Nephron (organoid): Measurements from ENCODE around the gene MAPKBP1.

Source experiments
- H3K27ac Mint-ChIP-seq, 3 experiments: 2 replicates each; pipeline ENCODE4 v1.8.0; 2020; ENCODE audit warnings: mixed read lengths in 3 of 3, mild to moderate bottlenecking in 2 of 3, moderate library complexity in 1 of 3
- H3K27me3 Mint-ChIP-seq: 2 replicates; pipeline ENCODE4 v1.8.0; 2021; ENCODE audit warnings: low read depth, mild to moderate bottlenecking, moderate library complexity, mixed read lengths
- H3K36me3 Mint-ChIP-seq: 2 replicates; pipeline ENCODE4 v1.8.0; 2020; ENCODE audit warnings: low read depth, mixed read lengths
- H3K4me1 Mint-ChIP-seq: 2 replicates; pipeline ENCODE4 v1.8.0; 2020; ENCODE audit warnings: mixed read lengths
- H3K4me3 Mint-ChIP-seq, 3 experiments: 2 replicates each; pipeline ENCODE4 v1.8.0; 2020; ENCODE audit warnings: mild to moderate bottlenecking in 3 of 3, mixed read lengths in 3 of 3, moderate library complexity in 2 of 3
- H3K9me3 Mint-ChIP-seq: 2 replicates; pipeline ENCODE4 v1.8.0; 2020; ENCODE audit warnings: mixed read lengths
- TF ChIP-seq, protein P1 (sequence below), 3 experiments: fragments of 200-600 bp; sonication (generic); IDR thresholded peaks; one replicate each; pipeline ENCODE4 v1.5.0; 2021; ENCODE audit warnings: antibody characterized with exemption in 3 of 3; ENCODE audit not compliant: unreplicated experiment in 3 of 3

The MAPKBP1 gene

DNA sequence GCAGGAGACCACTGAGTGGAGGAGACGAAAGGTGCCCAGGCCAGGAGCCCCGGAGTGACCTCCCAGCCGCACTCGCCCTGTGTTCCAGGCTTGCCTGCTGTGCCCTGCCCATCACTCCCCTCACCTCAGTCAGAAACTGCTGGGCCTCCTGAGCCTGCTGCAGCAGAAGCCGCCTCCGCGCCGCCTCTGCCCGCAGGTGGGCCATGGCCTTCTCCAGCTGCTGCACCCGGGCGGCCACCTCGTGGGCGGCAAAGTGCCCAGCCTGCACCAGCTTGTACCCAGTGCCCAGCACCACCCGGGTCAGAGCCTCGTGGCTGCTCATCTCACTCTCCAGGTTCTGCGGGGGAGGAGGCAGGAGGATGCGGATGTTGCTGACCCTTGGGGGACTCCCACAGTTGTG, 82.0 kb downstream of the MAPKBP1 start:
- TF ChIP-seq, protein P1, sequence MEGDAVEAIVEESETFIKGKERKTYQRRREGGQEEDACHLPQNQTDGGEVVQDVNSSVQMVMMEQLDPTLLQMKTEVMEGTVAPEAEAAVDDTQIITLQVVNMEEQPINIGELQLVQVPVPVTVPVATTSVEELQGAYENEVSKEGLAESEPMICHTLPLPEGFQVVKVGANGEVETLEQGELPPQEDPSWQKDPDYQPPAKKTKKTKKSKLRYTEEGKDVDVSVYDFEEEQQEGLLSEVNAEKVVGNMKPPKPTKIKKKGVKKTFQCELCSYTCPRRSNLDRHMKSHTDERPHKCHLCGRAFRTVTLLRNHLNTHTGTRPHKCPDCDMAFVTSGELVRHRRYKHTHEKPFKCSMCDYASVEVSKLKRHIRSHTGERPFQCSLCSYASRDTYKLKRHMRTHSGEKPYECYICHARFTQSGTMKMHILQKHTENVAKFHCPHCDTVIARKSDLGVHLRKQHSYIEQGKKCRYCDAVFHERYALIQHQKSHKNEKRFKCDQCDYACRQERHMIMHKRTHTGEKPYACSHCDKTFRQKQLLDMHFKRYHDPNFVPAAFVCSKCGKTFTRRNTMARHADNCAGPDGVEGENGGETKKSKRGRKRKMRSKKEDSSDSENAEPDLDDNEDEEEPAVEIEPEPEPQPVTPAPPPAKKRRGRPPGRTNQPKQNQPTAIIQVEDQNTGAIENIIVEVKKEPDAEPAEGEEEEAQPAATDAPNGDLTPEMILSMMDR (IDR thresholded peaks at IDR 0.05; ENCODE audit: unreplicated experiment in 3 of 3): no peak
- H3K36me3 Mint-ChIP-seq: no peaks in the 10 kb centered on the region
- H3K4me3 Mint-ChIP-seq: no peak overlapping the region
- peaks cover 8% of the 10 kb centered on the region for H3K27me3 Mint-ChIP-seq
- H3K27ac Mint-ChIP-seq: peak overlapping the region in 2 of 3 experiments; percentile 64 to 72
- H3K4me1 Mint-ChIP-seq: peaks cover 16% of the 10 kb centered on the region
- no peaks in the 10 kb centered on the region for H3K9me3 Mint-ChIP-seq

DNA sequence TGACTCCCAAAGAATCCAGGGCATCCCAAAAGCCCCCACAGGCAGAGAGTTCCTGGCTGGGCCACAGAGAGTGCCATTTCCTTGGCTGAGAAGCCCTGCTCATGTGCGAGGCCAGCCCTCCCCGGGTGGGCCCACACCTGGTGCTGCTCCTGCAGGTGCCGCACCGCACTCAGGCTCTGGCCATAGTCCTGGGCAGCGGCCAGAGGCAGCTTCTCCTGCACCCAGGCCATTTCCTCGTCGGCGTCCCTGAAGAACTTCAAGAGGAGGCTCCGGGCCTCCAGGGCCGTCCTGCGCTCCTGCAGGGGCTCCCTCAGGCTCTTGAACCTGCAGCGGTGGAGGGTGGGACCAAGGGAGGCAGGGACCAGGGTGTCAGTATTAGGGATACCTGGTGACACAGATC, 82.4 kb downstream of the MAPKBP1 start:
- Mint-ChIP-seq H3K36me3 (no peaks in the 10 kb centered on the region), H3K4me1 (peaks cover 16% of the 10 kb centered on the region), H3K4me3 (no peak overlapping the region), H3K27ac (no peak overlapping the region), H3K9me3 (no peaks in the 10 kb centered on the region), H3K27me3 (peaks cover 9% of the 10 kb centered on the region)
- TF ChIP-seq, protein P1 (IDR thresholded peaks at IDR 0.05; ENCODE audit: unreplicated experiment in 3 of 3): no peak

DNA sequence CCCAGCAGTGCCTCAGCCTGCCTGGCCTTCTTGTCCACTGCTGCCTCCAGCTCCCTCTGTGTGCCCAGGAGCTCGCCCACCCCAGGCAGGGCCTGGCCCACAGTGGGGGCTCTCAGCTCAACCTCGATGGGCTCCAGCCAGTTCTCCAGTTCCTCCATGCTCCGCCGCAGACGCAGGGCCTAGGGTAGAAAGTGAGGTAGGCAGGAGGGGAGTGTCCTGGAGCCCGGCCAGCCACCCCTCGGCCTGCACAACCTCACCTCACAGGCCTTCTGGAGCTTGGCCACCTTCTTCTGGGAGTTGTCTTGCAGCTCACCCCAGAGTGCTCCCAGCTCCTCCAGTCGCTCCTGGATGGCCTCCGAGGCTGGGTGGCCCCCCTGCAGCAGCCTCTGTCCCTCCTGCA, 83.0 kb downstream of the MAPKBP1 start:
- Mint-ChIP-seq H3K4me1 (peaks cover 16% of the 10 kb centered on the region), H3K36me3 (no peaks in the 10 kb centered on the region), H3K4me3 (no peak overlapping the region), H3K9me3 (no peaks in the 10 kb centered on the region), H3K27me3 (peaks cover 14% of the 10 kb centered on the region), H3K27ac (no peak overlapping the region)
- TF ChIP-seq, protein P1 (IDR thresholded peaks at IDR 0.05; ENCODE audit: unreplicated experiment in 3 of 3): no peak

DNA sequence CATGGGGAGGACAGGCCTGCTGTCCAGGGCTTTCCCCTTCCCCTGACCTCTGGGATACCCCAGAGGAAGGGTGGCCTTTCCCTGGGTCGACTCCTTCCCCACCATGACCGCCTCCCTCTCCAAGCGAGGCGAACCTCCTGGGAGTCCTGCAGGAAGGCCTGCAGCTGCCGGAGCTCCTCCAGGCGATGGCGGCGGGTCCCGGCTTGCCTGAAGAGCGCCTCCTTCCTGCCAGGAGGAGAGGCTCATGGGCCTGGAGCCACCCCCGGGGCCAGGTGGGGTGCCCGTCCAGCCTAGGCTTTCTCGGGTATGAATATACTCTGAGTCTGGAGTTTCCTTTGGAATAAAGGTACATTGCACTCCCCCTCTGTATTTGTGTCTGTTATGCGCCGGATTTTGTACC, 84.5 kb downstream of the MAPKBP1 start:
- Mint-ChIP-seq H3K4me3 (no peak overlapping the region), H3K27ac (no peak overlapping the region), H3K9me3 (no peaks in the 10 kb centered on the region), H3K27me3 (peaks cover 10% of the 10 kb centered on the region), H3K36me3 (no peaks in the 10 kb centered on the region), H3K4me1 (peaks cover 16% of the 10 kb centered on the region)
- TF ChIP-seq, protein P1 (IDR thresholded peaks at IDR 0.05; ENCODE audit: unreplicated experiment in 3 of 3): no peak

DNA sequence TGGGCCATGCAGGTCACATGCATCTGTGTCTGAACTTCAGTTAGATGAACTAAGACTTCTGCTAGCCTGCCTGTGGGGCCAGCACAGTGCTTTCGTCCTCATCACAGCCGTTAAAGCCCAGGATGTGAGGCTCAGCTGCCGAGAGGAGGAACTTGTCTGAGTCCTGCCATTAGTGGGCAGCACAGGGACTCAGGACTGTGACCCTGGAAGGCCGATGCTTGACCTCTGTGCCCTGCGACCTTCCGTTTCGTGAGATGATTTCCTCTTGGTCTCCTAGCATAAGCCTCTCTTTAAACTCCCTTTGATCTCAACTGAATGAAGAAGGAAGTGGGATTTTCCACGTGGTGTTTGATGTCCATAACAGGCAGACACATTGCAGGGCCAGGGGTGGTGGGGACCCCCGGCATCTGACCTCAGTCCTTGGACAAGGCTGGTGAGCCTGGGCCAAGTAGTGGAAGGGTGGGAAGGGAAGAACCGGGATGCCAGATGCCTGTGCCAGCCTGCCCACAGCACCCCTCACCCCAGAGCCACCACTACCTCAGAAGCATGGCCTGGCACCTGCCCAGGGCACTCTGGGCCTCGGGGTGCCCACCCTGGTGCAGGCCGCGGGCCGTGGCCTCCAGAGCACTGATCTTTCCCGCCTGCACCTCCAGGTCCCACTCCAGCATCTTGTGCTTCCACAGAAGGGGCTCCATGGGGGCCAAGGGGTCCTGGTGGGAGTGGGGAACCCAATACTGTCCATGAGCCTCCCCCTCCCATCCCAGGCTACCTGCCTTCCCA, 86.0 kb downstream of the MAPKBP1 start:
- peaks cover 10% of the 10 kb centered on the region for H3K27me3 Mint-ChIP-seq
- TF ChIP-seq, protein P1 (IDR thresholded peaks at IDR 0.05; ENCODE audit: unreplicated experiment in 3 of 3): no peak
- no peak overlapping the region for H3K27ac Mint-ChIP-seq
- H3K4me1 Mint-ChIP-seq: peaks cover 9% of the 10 kb centered on the region
- no peaks in the 10 kb centered on the region for H3K9me3 Mint-ChIP-seq
- H3K4me3 Mint-ChIP-seq: no peak overlapping the region
- no peaks in the 10 kb centered on the region for H3K36me3 Mint-ChIP-seq
